Keratinocyte (primary cell): ENCODE measurements around the gene DNAJC17.

ENCODE experiments used
- CTCF ChIP-seq, 3 experiments: IDR thresholded peaks in 1 of 3; conservative IDR thresholded peaks in 1 of 3; optimal IDR thresholded peaks in 1 of 3; 2 replicates in 2 of 3; 3 replicates in 1 of 3; pipeline versions ENCODE3 to v1.5.1; 2011; ENCODE audit warnings: low read length in 3 of 3, mild to moderate bottlenecking in 3 of 3, moderate library complexity in 2 of 3, control low read depth in 1 of 3, inconsistent platforms in 1 of 3; ENCODE audit not compliant: insufficient read depth in 2 of 3; ENCODE audit errors: extremely low read depth in 1 of 3
- EZH2 ChIP-seq: IDR thresholded peaks from one replicate; pipeline ENCODE4 v1.6.1; 2012; ENCODE audit warnings: inconsistent platforms, mild to moderate bottlenecking, low read length, moderate library complexity

GRCh38 chr15:40850576-40851112 is 43.4 kb upstream of the DNAJC17 start:
- TF ChIP-seq CTCF (optimal IDR thresholded peaks at IDR 0.05 in 1 of 3, IDR thresholded peaks at IDR 0.05 in 1 of 3, conservative IDR thresholded peaks at IDR 0.05 in 1 of 3; ENCODE audit: extremely low read depth in 1 of 3, insufficient read depth in 2 of 3, low read length in 3 of 3) = no peak
- TF ChIP-seq EZH2 = no peak
